ENCODE results near the gene WIPF2.

Gene WIPF2

GRCh38 chr17:40247926-40248495, 28.9 kb downstream of the WIPF2 start:
- DNase-seq (ENCODE audit: low read depth in 3 of 3), result no peak

- DNase-seq (ENCODE audit: low read depth in 3 of 3), result no peak
Observed at GRCh38 chr17:40248507-40248906, 29.4 kb downstream of the WIPF2 start.

- DNase-seq (ENCODE audit: low read depth in 3 of 3), result no peak
Observed at GRCh38 chr17:40251576-40251975, 32.5 kb downstream of the WIPF2 start.

- no peak for DNase-seq (ENCODE audit: low read depth in 3 of 3)
Observed at GRCh38 chr17:40253565-40253964, 34.5 kb downstream of the WIPF2 start.

GRCh38 chr17:40259505-40259904, 40.4 kb downstream of the WIPF2 start:
- no peak for DNase-seq (ENCODE audit: low read depth in 3 of 3)

GRCh38 chr17:40260528-40260927, 41.4 kb downstream of the WIPF2 start:
- DNase-seq (ENCODE audit: low read depth in 3 of 3), result no peak

GRCh38 chr17:40264458-40265185, 45.5 kb downstream of the WIPF2 start:
- DNase-seq (ENCODE audit: low read depth in 3 of 3), result no peak

GRCh38 chr17:40265337-40265736, 46.2 kb downstream of the WIPF2 start:
- no peak for DNase-seq (ENCODE audit: low read depth in 3 of 3)

GRCh38 chr17:40266882-40267281, 47.8 kb downstream of the WIPF2 start:
- DNase-seq (ENCODE audit: low read depth in 3 of 3), result no peak

GRCh38 chr17:40268141-40268712, 49.1 kb downstream of the WIPF2 start:
- no peak for DNase-seq (ENCODE audit: low read depth in 3 of 3)

GRCh38 chr17:40278414-40278813, 59.3 kb downstream of the WIPF2 start:
- DNase-seq (ENCODE audit: low read depth in 3 of 3), result no peak

- no peak for DNase-seq (ENCODE audit: low read depth in 3 of 3)
Observed at GRCh38 chr17:40279402-40279801, 60.3 kb downstream of the WIPF2 start.

- DNase-seq (ENCODE audit: low read depth in 3 of 3), result no peak
Observed at GRCh38 chr17:40281663-40282062, 62.6 kb downstream of the WIPF2 start.

- DNase-seq (ENCODE audit: low read depth in 3 of 3), result no peak
Observed at GRCh38 chr17:40283662-40284061, 64.6 kb downstream of the WIPF2 start.

- DNase-seq (ENCODE audit: low read depth in 3 of 3), result no peak
Observed at GRCh38 chr17:40284085-40284713, 65.1 kb downstream of the WIPF2 start.

GRCh38 chr17:40286473-40286872, 67.4 kb downstream of the WIPF2 start:
- DNase-seq (ENCODE audit: low read depth in 3 of 3), result no peak

- no peak for DNase-seq (ENCODE audit: low read depth in 3 of 3)
Observed at GRCh38 chr17:40287159-40287493, 68.0 kb downstream of the WIPF2 start.

GRCh38 chr17:40287494-40288369, 68.6 kb downstream of the WIPF2 start, which contains the start of gene CDC6:
Gene CDC6, plus strand, starts transcription at chr17:40287879. Its CDS starts 1,542 bp downstream, at chr17:40289421.
- DNase-seq (ENCODE audit: low read depth in 3 of 3), result peak; percentile 90 to 97 (median 97)

GRCh38 chr17:40290629-40291280, 71.7 kb downstream of the WIPF2 start:
- DNase-seq (ENCODE audit: low read depth in 3 of 3), result no peak

GRCh38 chr17:40291281-40291664, 72.2 kb downstream of the WIPF2 start:
- DNase-seq (ENCODE audit: low read depth in 3 of 3), result no peak

- DNase-seq (ENCODE audit: low read depth in 3 of 3), result no peak
Observed at GRCh38 chr17:40293363-40293762, 74.3 kb downstream of the WIPF2 start.
